Type B pancreatic cell (in vitro differentiated cells): ENCODE results near the gene FNBP1L. TPM values are rescaled to one million over a fixed set of nuclear protein-coding genes. Genes with fewer than 3 reads are reported as not detected.

Experiments used
- DNase-seq: peaks from one replicate; pipeline ENCODE4 v3.0.0; 2021; ENCODE audit warnings: mixed read lengths; ENCODE audit not compliant: unreplicated experiment; ENCODE audit errors: extremely low spot score
- H3K27ac Mint-ChIP-seq: 2 replicates; pipeline ENCODE4 v1.8.0; 2021; ENCODE audit warnings: mild to moderate bottlenecking, mixed read lengths
- H3K27me3 Mint-ChIP-seq: 2 replicates; pipeline ENCODE4 v1.8.0; 2021; ENCODE audit warnings: mixed read lengths
- H3K36me3 Mint-ChIP-seq: 2 replicates; pipeline ENCODE4 v1.8.0; 2021; ENCODE audit warnings: mixed read lengths
- H3K4me1 Mint-ChIP-seq: one replicate; pipeline ENCODE4 v1.8.0; 2021; ENCODE audit warnings: mixed read lengths; ENCODE audit not compliant: unreplicated experiment
- H3K4me3 Mint-ChIP-seq: 2 replicates; pipeline ENCODE4 v1.8.0; 2021; ENCODE audit warnings: mild to moderate bottlenecking, mixed read lengths
- H3K9me3 Mint-ChIP-seq: 2 replicates; pipeline ENCODE4 v1.8.0; 2021; ENCODE audit warnings: mixed read lengths
- CTCF ChIP-seq: fragments of 200-600 bp; sonication (generic); conservative IDR thresholded peaks from 2 replicates; pipeline ENCODE4 v1.5.0; 2021; ENCODE audit warnings: antibody characterized with exemption, mild to moderate bottlenecking
- long read RNA-seq: library from polyadenylated mRNA; unstranded; transcript quantifications from one replicate; pipeline ENCODE4 v2.0.0, GENCODE V29; 2020
- total RNA-seq: library from RNA; stranded (reverse); gene quantifications from 2 replicates; pipeline ENCODE4 v1.2.1, GENCODE V29; 2021; ENCODE audit warnings: low replicate concordance

FNBP1L gene
- total RNA-seq: 74.7 and 119 TPM in 2 replicates
- long read RNA-seq, full-length matches to known transcripts: 55 of 183 reads
- long read RNA-seq, partial matches to known transcripts: 91 of 183 reads
- long read RNA-seq, other reads (novel, unspliced or antisense): 37 of 183 reads

GRCh38 chr1:93447481-93448291, at the start of gene FNBP1L:
TSS of gene FNBP1L (plus strand) at chr1:93448118. CDS start at chr1:93448282, 164 bp downstream.
- H3K4me1 Mint-ChIP-seq: peaks cover 17% of the 10 kb centered on the region
- no peaks in the 10 kb centered on the region for H3K27me3 Mint-ChIP-seq
- peak; percentile 89 for DNase-seq
- peaks cover 6% of the 10 kb centered on the region for H3K36me3 Mint-ChIP-seq
- peak within 1 kb of the TSS; percentile 94 for H3K27ac Mint-ChIP-seq
- H3K4me3 Mint-ChIP-seq: peak within 1 kb of the TSS; percentile 98
- H3K9me3 Mint-ChIP-seq: no peaks in the 10 kb centered on the region
- no peak for TF ChIP-seq CTCF

- DNase-seq: no peak
- TF ChIP-seq CTCF: no peak
- Mint-ChIP-seq H3K4me1 (peaks cover 16% of the 10 kb centered on the region), H3K9me3 (peaks cover 17% of the 10 kb centered on the region), H3K4me3 (peak overlapping the region; percentile 65), H3K27me3 (no peaks in the 10 kb centered on the region), H3K36me3 (peaks cover 5% of the 10 kb centered on the region), H3K27ac (peak overlapping the region; percentile 80)
Observed at GRCh38 chr1:93399781-93400180, 48.1 kb upstream of the FNBP1L start.

GRCh38 chr1:93408203-93408602, 39.7 kb upstream of the FNBP1L start:
- TF ChIP-seq CTCF: no peak
- H3K27ac Mint-ChIP-seq: no peak overlapping the region
- no peaks in the 10 kb centered on the region for H3K36me3 Mint-ChIP-seq
- H3K9me3 Mint-ChIP-seq: peaks cover 7% of the 10 kb centered on the region
- peaks cover 4% of the 10 kb centered on the region for H3K27me3 Mint-ChIP-seq
- H3K4me1 Mint-ChIP-seq: no peaks in the 10 kb centered on the region
- no peak overlapping the region for H3K4me3 Mint-ChIP-seq
- no peak for DNase-seq

GRCh38 chr1:93411000-93411399, 36.9 kb upstream of the FNBP1L start:
- Mint-ChIP-seq H3K27me3 (peaks cover 4% of the 10 kb centered on the region), H3K36me3 (no peaks in the 10 kb centered on the region), H3K9me3 (peaks cover 7% of the 10 kb centered on the region), H3K4me1 (no peaks in the 10 kb centered on the region), H3K4me3 (no peak overlapping the region), H3K27ac (no peak overlapping the region)
- DNase-seq: no peak
- TF ChIP-seq CTCF: no peak

- Mint-ChIP-seq H3K4me1 (no peaks in the 10 kb centered on the region), H3K27me3 (no peaks in the 10 kb centered on the region), H3K27ac (no peak overlapping the region), H3K9me3 (no peaks in the 10 kb centered on the region), H3K36me3 (no peaks in the 10 kb centered on the region), H3K4me3 (no peak overlapping the region)
- no peak for TF ChIP-seq CTCF
- no peak for DNase-seq
Observed at GRCh38 chr1:93414749-93415148, 33.2 kb upstream of the FNBP1L start.
